GM12873 (cell line): ENCODE results near the gene GNPDA1.

Experiments
- CTCF ChIP-seq: IDR thresholded peaks from 2 replicates; pipeline ENCODE4 v1.5.1; 2012; ENCODE audit warnings: low read depth, mild to moderate bottlenecking, moderate library complexity, low read length, control low read depth; ENCODE audit not compliant: insufficient read depth; ENCODE audit errors: missing control alignments

GNPDA1 gene

GRCh38 chr5:142024771-142025304, 12.0 kb upstream of the GNPDA1 start:
- TF ChIP-seq CTCF, result no peak

GRCh38 chr5:142023836-142024235, 11.0 kb upstream of the GNPDA1 start:
- TF ChIP-seq CTCF, result no peak

- no peak for TF ChIP-seq CTCF
Observed at GRCh38 chr5:142020122-142020659, 7.4 kb upstream of the GNPDA1 start.

- no peak for TF ChIP-seq CTCF
Observed at GRCh38 chr5:142017832-142018427, 5.1 kb upstream of the GNPDA1 start.

GRCh38 chr5:142016556-142016955, 3.7 kb upstream of the GNPDA1 start:
- no peak for TF ChIP-seq CTCF

- no peak for TF ChIP-seq CTCF
Observed at GRCh38 chr5:142015781-142016533, 3.1 kb upstream of the GNPDA1 start.

GRCh38 chr5:142014911-142015584, 2.2 kb upstream of the GNPDA1 start:
- peak; percentile 57 for TF ChIP-seq CTCF
